ENCODE data around the gene CHST15.

CHST15 gene

GRCh38 chr10:123997486-123998196 is 95.8 kb downstream of the CHST15 start:
- DNase-seq, result peak; percentile 92 to 98 (median 95)

- DNase-seq, result no peak
Measured at GRCh38 chr10:123997013-123997412, 96.4 kb downstream of the CHST15 start.

- DNase-seq, result no peak
Measured at GRCh38 chr10:123996302-123996701, 97.1 kb downstream of the CHST15 start.

GRCh38 chr10:123995461-123996131 is 97.8 kb downstream of the CHST15 start:
- peak; percentile 28 to 64 (median 52) for DNase-seq

GRCh38 chr10:123995082-123995460 is 98.3 kb downstream of the CHST15 start:
- no peak for DNase-seq

GRCh38 chr10:123994417-123995081 is 98.8 kb downstream of the CHST15 start:
- DNase-seq, result peak; percentile 86 to 95 (median 92)

- DNase-seq, result no peak
Measured at GRCh38 chr10:123993534-123994416, 99.6 kb downstream of the CHST15 start.

- DNase-seq, result peak in 1 of 4 experiments; percentile 30
Measured at GRCh38 chr10:123991611-123992570, 101.5 kb downstream of the CHST15 start.

GRCh38 chr10:123990889-123991288 is 102.5 kb downstream of the CHST15 start:
- no peak for DNase-seq

- DNase-seq, result peak in 1 of 4 experiments; percentile 2
Measured at GRCh38 chr10:123988694-123989093, 104.7 kb downstream of the CHST15 start.

- DNase-seq, result no peak
Measured at GRCh38 chr10:123986736-123987135, 106.7 kb downstream of the CHST15 start.

GRCh38 chr10:123974406-123974805 is 119.0 kb downstream of the CHST15 start:
- DNase-seq, result peak in 1 of 4 experiments; percentile 11

- DNase-seq, result no peak
Measured at GRCh38 chr10:123972481-123973401, 120.7 kb downstream of the CHST15 start.

- no peak for DNase-seq
Measured at GRCh38 chr10:123970927-123971286, 122.5 kb downstream of the CHST15 start.

GRCh38 chr10:123970207-123970926 is 123.0 kb downstream of the CHST15 start:
- DNase-seq, result no peak

GRCh38 chr10:123967626-123968243 is 125.7 kb downstream of the CHST15 start:
- peak; percentile 53 to 77 (median 74) for DNase-seq

- no peak for DNase-seq
Measured at GRCh38 chr10:123966896-123967231, 126.5 kb downstream of the CHST15 start.

GRCh38 chr10:123965973-123966895 is 127.2 kb downstream of the CHST15 start:
- no peak for DNase-seq
